ENCODE results near the gene ITGAV.

Gene ITGAV

DNA sequence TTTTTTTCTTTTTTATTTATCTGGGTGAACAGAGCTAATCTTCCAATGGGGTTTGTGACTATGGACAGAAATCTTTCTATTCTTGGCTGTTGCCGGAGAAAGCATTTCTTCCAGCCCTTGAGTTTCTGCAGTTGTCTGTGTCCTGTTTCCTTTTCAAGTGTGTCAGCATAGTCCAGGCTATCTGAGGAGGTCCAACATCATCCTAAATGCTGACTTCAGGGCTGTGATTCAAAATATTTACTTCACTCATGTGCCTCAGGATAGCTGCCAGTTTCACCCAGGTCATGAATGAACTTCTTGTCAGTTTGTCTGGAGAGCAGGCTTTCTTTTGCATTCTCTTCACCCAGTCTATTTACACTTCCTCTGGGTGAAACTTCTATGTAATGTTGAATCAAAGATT lies 27.9 kb downstream of the ITGAV start:
- in situ Hi-C loops (cut with MboI; ENCODE audit: low pct_unique_long_range_greater_than_20kb, low sequenced_read_pairs, unreplicated experiment) = no loop called here
- TF ChIP-seq, protein P1, sequence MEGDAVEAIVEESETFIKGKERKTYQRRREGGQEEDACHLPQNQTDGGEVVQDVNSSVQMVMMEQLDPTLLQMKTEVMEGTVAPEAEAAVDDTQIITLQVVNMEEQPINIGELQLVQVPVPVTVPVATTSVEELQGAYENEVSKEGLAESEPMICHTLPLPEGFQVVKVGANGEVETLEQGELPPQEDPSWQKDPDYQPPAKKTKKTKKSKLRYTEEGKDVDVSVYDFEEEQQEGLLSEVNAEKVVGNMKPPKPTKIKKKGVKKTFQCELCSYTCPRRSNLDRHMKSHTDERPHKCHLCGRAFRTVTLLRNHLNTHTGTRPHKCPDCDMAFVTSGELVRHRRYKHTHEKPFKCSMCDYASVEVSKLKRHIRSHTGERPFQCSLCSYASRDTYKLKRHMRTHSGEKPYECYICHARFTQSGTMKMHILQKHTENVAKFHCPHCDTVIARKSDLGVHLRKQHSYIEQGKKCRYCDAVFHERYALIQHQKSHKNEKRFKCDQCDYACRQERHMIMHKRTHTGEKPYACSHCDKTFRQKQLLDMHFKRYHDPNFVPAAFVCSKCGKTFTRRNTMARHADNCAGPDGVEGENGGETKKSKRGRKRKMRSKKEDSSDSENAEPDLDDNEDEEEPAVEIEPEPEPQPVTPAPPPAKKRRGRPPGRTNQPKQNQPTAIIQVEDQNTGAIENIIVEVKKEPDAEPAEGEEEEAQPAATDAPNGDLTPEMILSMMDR (IDR thresholded peaks at IDR 0.05; ENCODE audit: extremely low read depth, insufficient read depth, missing control alignments) = no peak
- DNase-seq (ENCODE audit: low spot score) = no peak

DNA sequence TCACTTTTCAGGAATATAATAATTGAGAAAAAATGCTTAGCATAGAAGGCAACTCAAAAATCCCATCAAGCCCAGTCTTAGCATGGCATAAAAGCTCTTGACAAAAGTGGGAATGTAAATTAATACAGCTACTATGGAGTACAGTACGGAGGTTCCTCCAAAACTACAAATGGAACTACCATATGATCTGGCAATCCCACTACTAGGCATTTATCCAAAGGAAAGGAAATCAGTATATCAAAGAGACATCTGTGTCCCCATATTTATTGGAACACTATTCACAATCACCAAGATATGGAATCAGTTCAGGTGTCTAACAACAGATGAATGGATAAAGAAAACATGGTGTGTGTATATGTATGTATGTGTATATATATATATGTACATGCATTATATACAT lies 28.8 kb downstream of the ITGAV start:
- in situ Hi-C loops (cut with MboI; ENCODE audit: low pct_unique_long_range_greater_than_20kb, low sequenced_read_pairs, unreplicated experiment) = no loop called here
- TF ChIP-seq, protein P1 (IDR thresholded peaks at IDR 0.05; ENCODE audit: extremely low read depth, insufficient read depth, missing control alignments) = no peak
- no peak for DNase-seq (ENCODE audit: low spot score)

DNA sequence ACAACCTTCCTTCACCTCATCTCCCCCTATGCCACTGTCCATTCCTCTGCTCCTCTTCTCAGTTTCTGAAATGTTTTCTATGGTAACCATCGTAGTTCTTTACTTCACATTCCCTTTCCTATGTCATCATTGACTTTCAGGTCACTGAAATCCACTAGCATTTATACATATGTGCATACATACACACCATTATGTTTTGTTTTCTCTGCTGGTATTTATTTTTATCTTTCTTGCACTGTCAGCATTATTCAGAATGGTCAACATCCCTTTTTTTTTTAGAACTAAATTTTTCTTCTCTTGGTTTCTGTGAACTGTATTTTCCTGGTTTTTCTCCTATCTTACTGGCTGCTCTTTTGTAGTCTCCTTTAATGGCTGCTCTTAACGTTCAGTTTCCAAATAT lies 33.2 kb downstream of the ITGAV start:
- in situ Hi-C loops (cut with MboI; ENCODE audit: low pct_unique_long_range_greater_than_20kb, low sequenced_read_pairs, unreplicated experiment) = no loop called here
- no peak for DNase-seq (ENCODE audit: low spot score)
- TF ChIP-seq, protein P1 (IDR thresholded peaks at IDR 0.05; ENCODE audit: extremely low read depth, insufficient read depth, missing control alignments) = no peak

DNA sequence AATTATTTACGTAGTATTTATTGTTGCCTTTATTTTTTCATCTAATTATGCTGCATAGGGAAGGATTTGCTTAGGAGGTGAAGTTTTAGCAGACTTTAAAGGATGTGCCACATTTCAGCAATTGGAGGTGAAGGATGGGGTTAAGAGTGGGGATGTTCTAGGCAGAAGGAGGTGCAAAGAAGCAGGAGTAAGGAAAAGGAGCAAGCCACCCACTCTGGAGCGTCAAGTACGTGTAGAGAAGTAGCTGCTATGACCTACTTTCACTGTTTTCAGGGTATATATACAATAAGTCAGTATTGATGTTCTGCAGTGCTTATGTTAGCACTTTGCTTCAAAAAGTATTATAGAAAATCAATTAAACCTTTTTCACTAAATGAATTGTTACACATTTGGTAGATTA lies 34.4 kb downstream of the ITGAV start:
- in situ Hi-C loops (cut with MboI; ENCODE audit: low pct_unique_long_range_greater_than_20kb, low sequenced_read_pairs, unreplicated experiment) = no loop called here
- TF ChIP-seq, protein P1 (IDR thresholded peaks at IDR 0.05; ENCODE audit: extremely low read depth, insufficient read depth, missing control alignments) = no peak
- no peak for DNase-seq (ENCODE audit: low spot score)

DNA sequence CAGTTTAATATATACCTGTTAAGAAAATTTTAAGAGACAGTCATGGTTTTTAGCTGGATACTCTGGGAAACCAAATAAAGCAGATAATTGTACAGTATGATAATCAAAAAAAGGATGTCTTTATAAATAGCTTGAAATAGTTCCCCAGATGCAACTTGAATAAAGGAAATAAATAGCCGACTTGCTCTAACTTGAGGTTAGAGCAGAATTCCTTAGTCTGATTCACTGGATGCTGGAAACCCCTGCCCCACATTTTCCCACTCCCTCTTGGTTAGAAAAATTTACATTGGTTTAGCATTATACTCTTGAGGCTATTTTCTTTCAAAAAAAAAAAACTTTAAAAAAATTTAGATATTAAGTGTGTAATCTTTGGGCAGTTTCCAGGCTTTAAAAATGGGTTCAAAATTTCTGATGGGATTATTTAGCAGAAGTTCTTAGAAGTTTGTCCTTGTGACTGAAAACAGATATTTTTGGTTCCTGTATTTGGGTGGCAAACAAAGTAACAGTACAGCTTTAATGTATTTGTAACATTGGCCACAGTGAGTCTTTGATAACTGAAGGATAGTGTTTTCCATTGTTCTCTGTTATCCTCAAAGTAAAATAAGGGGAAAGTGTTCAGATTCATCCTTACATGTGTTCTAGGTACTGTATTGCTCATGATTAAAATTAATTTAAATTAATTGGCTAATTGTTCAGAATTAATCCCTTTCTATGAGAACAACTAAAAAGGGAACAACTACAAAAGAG lies 39.6 kb downstream of the ITGAV start:
- in situ Hi-C loops (cut with MboI; ENCODE audit: low pct_unique_long_range_greater_than_20kb, low sequenced_read_pairs, unreplicated experiment) = no loop called here
- DNase-seq (ENCODE audit: low spot score) = no peak
- TF ChIP-seq, protein P1 (IDR thresholded peaks at IDR 0.05; ENCODE audit: extremely low read depth, insufficient read depth, missing control alignments) = no peak

DNA sequence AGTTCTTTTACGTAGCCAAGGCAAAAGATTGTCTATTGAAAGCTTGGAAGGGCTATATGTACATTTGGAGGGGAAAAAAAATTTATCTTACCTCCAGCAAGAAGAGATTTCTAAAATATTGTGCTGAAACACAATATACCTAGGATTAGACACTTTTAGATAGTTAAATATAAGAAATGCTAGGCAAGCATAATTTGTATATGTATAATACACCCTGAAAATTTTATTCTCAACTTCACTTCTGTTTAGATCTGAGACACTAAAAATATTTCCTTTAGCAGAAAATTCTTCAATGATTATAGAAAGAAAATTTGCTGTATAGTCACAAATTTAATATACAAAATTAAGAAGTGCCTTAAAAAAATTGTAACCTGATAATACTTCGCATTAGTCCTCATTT lies 42.6 kb downstream of the ITGAV start:
- in situ Hi-C loops (cut with MboI; ENCODE audit: low pct_unique_long_range_greater_than_20kb, low sequenced_read_pairs, unreplicated experiment) = loop anchor here (10.0 kb wide), 1 partner anchor 128 kb away; no protein-coding TSS in a partner anchor
- DNase-seq (ENCODE audit: low spot score) = no peak
- TF ChIP-seq, protein P1 (IDR thresholded peaks at IDR 0.05; ENCODE audit: extremely low read depth, insufficient read depth, missing control alignments) = no peak

Measured in GM13977 (cell line).